Endothelial cell of umbilical vein (primary cell): ENCODE data around the gene ISLR. TPM values are rescaled to one million over a fixed set of nuclear protein-coding genes. Genes with fewer than 3 reads are reported as not detected.

ENCODE experiments used
- BruUV-seq: library from RNA; stranded (reverse); fragments of 400-500 nt; replicated peaks from 2 replicates; lab custom pipeline; 2021; lab: Mats Ljungman, UMichigan
- CTCF ChIA-PET: fragments of 300-600, 350-600 bp; sonication (Branson Sonifier 250); formaldehyde crosslinking; loops from one replicate; lab custom pipeline; 2021; ENCODE audit warnings: antibody characterized with exemption, inconsistent platforms; lab: Charles Lee
- POLR2A ChIA-PET: fragments of 300-600, 350-600 bp; sonication (Branson Sonifier 250); formaldehyde crosslinking; loops from one replicate; lab custom pipeline; 2021; ENCODE audit warnings: antibody characterized with exemption, inconsistent platforms; lab: Charles Lee
- DNase-seq: peaks from one replicate; pipeline ENCODE4 v3.0.0-alpha.2; 2011; ENCODE audit warnings: low read depth, low spot score
- FAIRE-seq: peaks from 2 replicates; lab custom pipeline; 2011; peaks lifted over from hg19 to GRCh38; lab: Jason Lieb, UNC
- H2AFZ ChIP-seq: 2 replicates; pipeline ENCODE4 v1.6.0; 2012; ENCODE audit warnings: low read depth, low read length, control low read depth, inconsistent platforms
- H3K27ac ChIP-seq: 2 replicates; pipeline ENCODE4 v1.5.1; 2011; ENCODE audit warnings: low read depth, mild to moderate bottlenecking, control low read depth, low read length, moderate library complexity; ENCODE audit not compliant: insufficient read depth
- H3K27me3 ChIP-seq, 2 experiments: 2 replicates each; pipeline versions ENCODE4 v1.6.0 to v1.6.1; 2011; ENCODE audit warnings: low read length in 2 of 2, mixed read lengths in 1 of 2; ENCODE audit not compliant: control insufficient read depth in 2 of 2, insufficient read depth in 2 of 2
- H3K36me3 ChIP-seq, 2 experiments: 2 replicates in 1 of 2; 3 replicates in 1 of 2; pipeline ENCODE4 v1.5.1; 2011; ENCODE audit warnings: low read length in 2 of 2, mild to moderate bottlenecking in 1 of 2, moderate library complexity in 1 of 2; ENCODE audit not compliant: control insufficient read depth in 2 of 2, insufficient read depth in 2 of 2; ENCODE audit errors: extremely low read depth in 1 of 2
- H3K4me1 ChIP-seq: 3 replicates; pipeline ENCODE4 v1.5.1; 2011; ENCODE audit warnings: mild to moderate bottlenecking, low read length; ENCODE audit not compliant: control insufficient read depth, insufficient read depth; ENCODE audit errors: extremely low read depth
- H3K4me2 ChIP-seq: 2 replicates; pipeline ENCODE4 v1.6.1; 2011; ENCODE audit warnings: low read length, control low read depth, mixed read lengths; ENCODE audit not compliant: insufficient read depth
- H3K4me3 ChIP-seq, 3 experiments: fragments of 200-600 bp in 1 of 3; sonication (generic), shearing (Covaris generic) in 1 of 3; replicated peaks in 1 of 3; 2 replicates each; pipeline ENCODE4 v1.5.1; 2011 to 2016; ENCODE audit warnings: control low read depth in 3 of 3, low read length in 3 of 3, mild to moderate bottlenecking in 2 of 3, inconsistent platforms in 1 of 3, low read depth in 1 of 3, moderate library complexity in 1 of 3; ENCODE audit not compliant: insufficient read depth in 1 of 3
- H3K79me2 ChIP-seq: 2 replicates; pipeline ENCODE4 v1.6.0; 2012; ENCODE audit warnings: low read length, inconsistent platforms; ENCODE audit not compliant: control insufficient read depth, insufficient read depth
- H3K9ac ChIP-seq: replicated peaks from 2 replicates; pipeline ENCODE3; 2011; ENCODE audit warnings: low read length, control low read depth; ENCODE audit not compliant: insufficient read depth; ENCODE audit errors: extremely low read depth
- H3K9me1 ChIP-seq: replicated peaks from 3 replicates; pipeline ENCODE4 v1.6.0; 2011; ENCODE audit warnings: mild to moderate bottlenecking, low read length; ENCODE audit not compliant: control insufficient read depth, insufficient read depth; ENCODE audit errors: extremely low read depth
- H3K9me3 ChIP-seq: replicated peaks from 2 replicates; pipeline ENCODE4 v1.5.1; 2012; ENCODE audit warnings: low read length, inconsistent platforms; ENCODE audit not compliant: control insufficient read depth, insufficient read depth
- H4K20me1 ChIP-seq: replicated peaks from 2 replicates; pipeline ENCODE3; 2011; ENCODE audit warnings: mild to moderate bottlenecking, low read length; ENCODE audit not compliant: control insufficient read depth, insufficient read depth; ENCODE audit errors: extremely low read depth
- EZH2 ChIP-seq: IDR thresholded peaks from 2 replicates; pipeline ENCODE4 v1.6.1; 2012; ENCODE audit warnings: borderline replicate concordance, low read depth, mild to moderate bottlenecking, moderate library complexity, low read length, inconsistent platforms; ENCODE audit not compliant: severe bottlenecking
- FOS ChIP-seq: IDR thresholded peaks from 2 replicates; pipeline ENCODE4 v1.6.1; 2011; ENCODE audit warnings: mild to moderate bottlenecking, low read length, moderate library complexity, borderline replicate concordance; ENCODE audit not compliant: insufficient read depth
- GATA2 ChIP-seq: IDR thresholded peaks from 2 replicates; pipeline ENCODE4 v1.7.0; 2011; ENCODE audit warnings: low read depth, mild to moderate bottlenecking, moderate library complexity, mixed read lengths, low read length; ENCODE audit not compliant: insufficient read length, insufficient read depth
- JUN ChIP-seq: IDR thresholded peaks from 2 replicates; pipeline ENCODE4 v1.6.1; 2011; ENCODE audit warnings: borderline replicate concordance, low read depth; ENCODE audit not compliant: insufficient read length, insufficient read depth
- MYC ChIP-seq: IDR thresholded peaks from one replicate; pipeline ENCODE4 v1.6.1; 2011; ENCODE audit warnings: mild to moderate bottlenecking, low read depth, low read length
- POLR2A ChIP-seq: IDR thresholded peaks from 2 replicates; pipeline ENCODE4 v1.6.1; 2012; ENCODE audit warnings: low read depth, mild to moderate bottlenecking, control low read depth, low read length
- POLR2AphosphoS5 ChIP-seq: IDR thresholded peaks from 2 replicates; pipeline ENCODE4 v1.6.1; 2012; ENCODE audit warnings: low read depth, mild to moderate bottlenecking, control low read depth, low read length, moderate library complexity; ENCODE audit not compliant: insufficient read depth
- dilution Hi-C: fragments of 300-500 bp; cut with MboI; formaldehyde crosslinking; loops from one replicate; pipeline ENCODE4 v1.15.0; 2019; ENCODE audit warnings: low sequenced_read_pairs; ENCODE audit not compliant: extremely low pct_ligation_motif_present
- intact Hi-C: fragments of 100-400 bp; cut with micrococcal nuclease; formaldehyde crosslinking; loops from one replicate; pipeline ENCODE4 v1.10.0; 2022
- polyA plus RNA-seq, 4 experiments: library from polyadenylated mRNA; depleted of rRNA in 3 of 4; stranded (reverse) in 3 of 4; unstranded in 1 of 4; fragments of >200 nt; gene quantifications; 2 replicates each; pipeline versions ENCODE4 v1.2.1 to v1.2.3, GENCODE V29; 2011 to 2012; ENCODE audit warnings: missing spikeins in 1 of 4
- total RNA-seq: library from RNA; stranded (reverse); gene quantifications from 2 replicates; pipeline ENCODE4 v1.2.3, GENCODE V29; 2021
- TF ChIP-seq, protein P1 (sequence below): IDR thresholded peaks from 2 replicates; pipeline ENCODE4 v1.6.1; 2011; ENCODE audit not compliant: insufficient read depth, insufficient read length
- TF ChIP-seq, protein P2 (sequence below), 2 donors: IDR thresholded peaks; 1 replicate in 1 of 2; 2 replicates in 1 of 2; pipeline ENCODE4 v1.5.1; 2011; ENCODE audit warnings: low read length in 2 of 2, mild to moderate bottlenecking in 2 of 2, moderate library complexity in 2 of 2, control low read depth in 1 of 2, inconsistent platforms in 1 of 2, low read depth in 1 of 2; ENCODE audit not compliant: insufficient read depth in 1 of 2; ENCODE audit errors: extremely low read depth in 1 of 2

The ISLR gene
- total and polyA plus RNA-seq, 2 donors (not counting 3 experiments of a cell fraction or from before 2014, with no cell fraction given) = not detected

DNA sequence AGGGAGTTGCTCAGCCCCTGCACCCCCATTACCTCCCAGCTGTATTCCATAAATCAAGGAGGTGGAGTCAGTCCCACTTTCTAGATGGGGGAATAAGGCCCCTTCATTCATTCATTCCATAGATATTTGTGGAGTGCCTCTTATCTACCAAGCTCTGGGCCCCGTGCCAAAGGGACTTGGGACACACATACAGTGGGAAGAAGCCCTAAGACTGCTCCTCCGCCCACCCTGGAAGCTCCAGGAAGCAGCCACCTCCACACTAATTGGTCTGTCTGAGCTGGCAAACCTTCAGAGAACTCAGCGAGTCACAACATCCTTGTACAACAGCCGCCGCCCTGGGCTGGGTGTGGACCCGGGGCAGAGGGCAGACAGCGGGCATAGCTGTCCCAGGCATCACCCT lies 22.7 kb downstream of the ISLR start:
- no peak overlapping the region for H3K9ac ChIP-seq
- no peaks in the 10 kb centered on the region for H4K20me1 ChIP-seq
- no peaks in the 10 kb centered on the region for H3K9me1 ChIP-seq
- H3K79me2 ChIP-seq = no peaks in the 10 kb centered on the region
- POLR2A ChIA-PET = no interaction called here
- intact Hi-C loops = no loop called here
- FAIRE-seq (no peak), DNase-seq (no peak)
- no peaks in the 10 kb centered on the region for H3K9me3 ChIP-seq
- no peak overlapping the region for H3K4me3 ChIP-seq
- dilution Hi-C loops = no loop called here
- H2AFZ ChIP-seq = no peak overlapping the region
- TF ChIP-seq GATA2 (no peak), FOS (no peak), JUN (no peak), POLR2AphosphoS5 (no peak), EZH2 (no peak), MYC (no peak), POLR2A (no peak)
- TF ChIP-seq, protein P1, sequence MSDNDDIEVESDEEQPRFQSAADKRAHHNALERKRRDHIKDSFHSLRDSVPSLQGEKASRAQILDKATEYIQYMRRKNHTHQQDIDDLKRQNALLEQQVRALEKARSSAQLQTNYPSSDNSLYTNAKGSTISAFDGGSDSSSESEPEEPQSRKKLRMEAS = no peak
- TF ChIP-seq, protein P2, sequence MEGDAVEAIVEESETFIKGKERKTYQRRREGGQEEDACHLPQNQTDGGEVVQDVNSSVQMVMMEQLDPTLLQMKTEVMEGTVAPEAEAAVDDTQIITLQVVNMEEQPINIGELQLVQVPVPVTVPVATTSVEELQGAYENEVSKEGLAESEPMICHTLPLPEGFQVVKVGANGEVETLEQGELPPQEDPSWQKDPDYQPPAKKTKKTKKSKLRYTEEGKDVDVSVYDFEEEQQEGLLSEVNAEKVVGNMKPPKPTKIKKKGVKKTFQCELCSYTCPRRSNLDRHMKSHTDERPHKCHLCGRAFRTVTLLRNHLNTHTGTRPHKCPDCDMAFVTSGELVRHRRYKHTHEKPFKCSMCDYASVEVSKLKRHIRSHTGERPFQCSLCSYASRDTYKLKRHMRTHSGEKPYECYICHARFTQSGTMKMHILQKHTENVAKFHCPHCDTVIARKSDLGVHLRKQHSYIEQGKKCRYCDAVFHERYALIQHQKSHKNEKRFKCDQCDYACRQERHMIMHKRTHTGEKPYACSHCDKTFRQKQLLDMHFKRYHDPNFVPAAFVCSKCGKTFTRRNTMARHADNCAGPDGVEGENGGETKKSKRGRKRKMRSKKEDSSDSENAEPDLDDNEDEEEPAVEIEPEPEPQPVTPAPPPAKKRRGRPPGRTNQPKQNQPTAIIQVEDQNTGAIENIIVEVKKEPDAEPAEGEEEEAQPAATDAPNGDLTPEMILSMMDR (IDR thresholded peaks at IDR 0.05; ENCODE audit: extremely low read depth in 1 of 2, insufficient read depth in 1 of 2, low read depth in 1 of 2, low read length in 2 of 2) = no peak
- BruUV-seq = no TSS peak
- no peaks in the 10 kb centered on the region for H3K27me3 ChIP-seq
- H3K36me3 ChIP-seq = no peaks in the 10 kb centered on the region
- no peak overlapping the region for H3K27ac ChIP-seq
- peaks cover 3% of the 10 kb centered on the region for H3K4me1 ChIP-seq
- CTCF ChIA-PET = interaction anchor here (1.0 to 1.5 kb wide), 2 partner anchors 22 to 25 kb away, joined by 3 read pairs; partner anchors contain the start of gene ISLR
- no peak overlapping the region for H3K4me2 ChIP-seq
